Endothelial cell (in vitro differentiated cells): ENCODE data around the gene EPS8L2. TPM values are rescaled to one million over a fixed set of nuclear protein-coding genes. Genes with fewer than 3 reads are reported as not detected.

Experiments used
- DNase-seq: peaks from one replicate; pipeline ENCODE4 v3.0.0; 2021; ENCODE audit warnings: low spot score
- H3K27ac Mint-ChIP-seq: one replicate; pipeline ENCODE4 v1.8.0; 2021; ENCODE audit warnings: mixed read lengths, inconsistent platforms; ENCODE audit not compliant: unreplicated experiment
- H3K27me3 Mint-ChIP-seq: one replicate; pipeline ENCODE4 v1.8.0; 2021; ENCODE audit warnings: mild to moderate bottlenecking, moderate library complexity, mixed read lengths, inconsistent platforms; ENCODE audit not compliant: unreplicated experiment
- H3K36me3 Mint-ChIP-seq: one replicate; pipeline ENCODE4 v1.8.0; 2021; ENCODE audit warnings: mild to moderate bottlenecking, low read depth, mixed read lengths, inconsistent platforms; ENCODE audit not compliant: unreplicated experiment
- H3K4me1 Mint-ChIP-seq: one replicate; pipeline ENCODE4 v1.8.0; 2021; ENCODE audit warnings: mild to moderate bottlenecking, mixed read lengths, inconsistent platforms; ENCODE audit not compliant: unreplicated experiment
- H3K4me3 Mint-ChIP-seq: one replicate; pipeline ENCODE4 v1.8.0; 2021; ENCODE audit warnings: mild to moderate bottlenecking, mixed read lengths, inconsistent platforms; ENCODE audit not compliant: unreplicated experiment
- H3K9me3 Mint-ChIP-seq: one replicate; pipeline ENCODE4 v1.8.0; 2021; ENCODE audit warnings: mixed read lengths, inconsistent platforms; ENCODE audit not compliant: unreplicated experiment
- total RNA-seq: library from RNA; stranded (reverse); fragmentation: NEBNext Ultra II Directional; extraction: Animal tissue kit (Norgen Biotek cat#: 25700); gene quantifications from one replicate; pipeline ENCODE4 v1.2.1, GENCODE V29; 2021; ENCODE audit not compliant: unreplicated experiment
- TF ChIP-seq, protein P1 (sequence below): fragments of 200-600 bp; sonication (generic); IDR thresholded peaks from one replicate; pipeline ENCODE4 v1.5.0; 2021; ENCODE audit warnings: antibody characterized with exemption; ENCODE audit not compliant: unreplicated experiment

EPS8L2 gene
- total RNA-seq, 1 donor from 2014 or later, result 8.0 TPM

DNA sequence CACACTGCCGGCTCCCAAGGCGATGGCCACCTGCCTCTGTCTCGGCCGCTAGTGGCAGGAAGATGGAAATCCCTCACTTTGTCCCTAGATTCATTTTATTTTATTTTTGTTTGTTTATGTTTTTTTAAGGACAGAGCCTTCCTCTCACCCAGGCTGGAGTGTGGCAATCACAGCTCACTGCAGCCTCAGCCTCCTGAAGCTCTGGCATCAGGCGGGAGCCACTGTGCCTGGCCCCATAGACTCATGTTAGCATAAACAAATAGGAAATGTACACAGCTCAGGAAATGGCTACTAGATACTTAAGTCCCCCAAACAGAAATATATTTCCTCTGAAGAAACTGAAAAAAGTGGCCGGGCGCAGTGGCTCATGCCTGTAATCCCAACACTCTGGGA is 6.9 kb upstream of the EPS8L2 start:
- TF ChIP-seq, protein P1, sequence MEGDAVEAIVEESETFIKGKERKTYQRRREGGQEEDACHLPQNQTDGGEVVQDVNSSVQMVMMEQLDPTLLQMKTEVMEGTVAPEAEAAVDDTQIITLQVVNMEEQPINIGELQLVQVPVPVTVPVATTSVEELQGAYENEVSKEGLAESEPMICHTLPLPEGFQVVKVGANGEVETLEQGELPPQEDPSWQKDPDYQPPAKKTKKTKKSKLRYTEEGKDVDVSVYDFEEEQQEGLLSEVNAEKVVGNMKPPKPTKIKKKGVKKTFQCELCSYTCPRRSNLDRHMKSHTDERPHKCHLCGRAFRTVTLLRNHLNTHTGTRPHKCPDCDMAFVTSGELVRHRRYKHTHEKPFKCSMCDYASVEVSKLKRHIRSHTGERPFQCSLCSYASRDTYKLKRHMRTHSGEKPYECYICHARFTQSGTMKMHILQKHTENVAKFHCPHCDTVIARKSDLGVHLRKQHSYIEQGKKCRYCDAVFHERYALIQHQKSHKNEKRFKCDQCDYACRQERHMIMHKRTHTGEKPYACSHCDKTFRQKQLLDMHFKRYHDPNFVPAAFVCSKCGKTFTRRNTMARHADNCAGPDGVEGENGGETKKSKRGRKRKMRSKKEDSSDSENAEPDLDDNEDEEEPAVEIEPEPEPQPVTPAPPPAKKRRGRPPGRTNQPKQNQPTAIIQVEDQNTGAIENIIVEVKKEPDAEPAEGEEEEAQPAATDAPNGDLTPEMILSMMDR, result no peak
- H3K4me3 Mint-ChIP-seq, result no peak overlapping the region

DNA sequence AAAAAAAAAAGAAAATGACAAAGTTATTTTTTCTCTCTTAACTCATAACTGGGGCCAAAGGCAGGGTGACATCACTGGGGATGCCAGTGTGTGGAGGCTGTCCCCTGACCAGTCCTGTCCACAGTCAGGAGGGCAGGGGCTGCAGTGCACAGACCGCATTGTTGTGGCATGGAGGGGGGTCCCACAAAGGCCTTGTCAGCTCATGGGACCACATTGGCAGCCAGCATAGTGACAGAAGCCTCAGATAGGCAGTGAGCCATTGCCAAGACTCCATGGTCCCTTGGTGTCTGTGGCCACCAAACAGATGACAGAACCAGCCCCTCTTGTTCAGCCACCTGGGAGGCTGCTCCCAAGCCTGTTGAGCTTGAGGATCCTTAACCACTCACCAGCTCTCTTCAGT is 6.3 kb upstream of the EPS8L2 start:
- Mint-ChIP-seq H3K27me3 (peaks cover 6% of the 10 kb centered on the region), H3K4me1 (peaks cover 27% of the 10 kb centered on the region), H3K4me3 (no peak overlapping the region), H3K9me3 (no peaks in the 10 kb centered on the region), H3K36me3 (no peaks in the 10 kb centered on the region), H3K27ac (no peak overlapping the region)
- DNase-seq, result no peak
- TF ChIP-seq, protein P1, result no peak

More for the DNA sequence above, 6.9 kb upstream of the EPS8L2 start:
- Mint-ChIP-seq H3K4me1 (peaks cover 27% of the 10 kb centered on the region), H3K36me3 (no peaks in the 10 kb centered on the region), H3K27ac (no peak overlapping the region), H3K27me3 (peaks cover 3% of the 10 kb centered on the region), H3K9me3 (no peaks in the 10 kb centered on the region)
- no peak for DNase-seq

DNA sequence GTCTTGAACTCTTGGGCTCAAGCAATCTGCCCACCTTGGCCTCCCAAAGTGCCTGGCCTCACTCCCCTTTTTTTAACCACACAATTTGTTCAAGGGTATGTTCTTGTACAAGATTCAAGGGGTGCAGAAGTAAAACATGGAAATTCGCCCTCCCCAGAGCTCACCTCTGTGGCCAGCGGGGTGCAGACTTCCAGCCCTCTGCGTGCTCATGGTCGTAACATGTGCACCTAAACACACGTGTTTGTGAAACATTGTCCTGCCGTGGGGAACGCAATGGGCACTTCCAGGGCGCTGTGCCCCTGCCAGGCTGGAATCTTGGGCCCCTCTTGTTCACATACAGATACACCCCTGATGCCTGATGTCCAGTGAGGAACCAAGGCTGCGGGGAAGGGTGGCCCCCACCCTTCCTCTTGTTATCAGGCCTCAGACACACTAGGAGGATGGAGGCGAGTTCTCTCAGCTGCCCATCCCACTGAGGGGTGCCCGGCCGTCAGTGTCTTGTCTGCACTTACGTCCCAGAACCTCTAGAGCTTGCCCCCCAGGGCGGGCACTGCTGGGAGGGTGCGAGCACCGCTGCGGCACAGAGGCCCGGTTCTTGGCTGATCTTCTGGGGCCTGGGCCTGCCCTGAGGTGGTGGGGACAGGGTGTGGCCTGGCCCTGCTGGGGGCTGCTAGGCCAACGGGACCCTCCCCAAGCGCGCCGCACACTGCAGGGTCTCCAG is 4.1 kb upstream of the EPS8L2 start:
- TF ChIP-seq, protein P1, result no peak
- H3K27ac Mint-ChIP-seq, result no peak overlapping the region
- H3K36me3 Mint-ChIP-seq, result no peaks in the 10 kb centered on the region
- H3K27me3 Mint-ChIP-seq, result peaks cover 8% of the 10 kb centered on the region
- no peak overlapping the region for H3K4me3 Mint-ChIP-seq
- H3K9me3 Mint-ChIP-seq, result no peaks in the 10 kb centered on the region
- no peak for DNase-seq
- peaks cover 24% of the 10 kb centered on the region for H3K4me1 Mint-ChIP-seq

DNA sequence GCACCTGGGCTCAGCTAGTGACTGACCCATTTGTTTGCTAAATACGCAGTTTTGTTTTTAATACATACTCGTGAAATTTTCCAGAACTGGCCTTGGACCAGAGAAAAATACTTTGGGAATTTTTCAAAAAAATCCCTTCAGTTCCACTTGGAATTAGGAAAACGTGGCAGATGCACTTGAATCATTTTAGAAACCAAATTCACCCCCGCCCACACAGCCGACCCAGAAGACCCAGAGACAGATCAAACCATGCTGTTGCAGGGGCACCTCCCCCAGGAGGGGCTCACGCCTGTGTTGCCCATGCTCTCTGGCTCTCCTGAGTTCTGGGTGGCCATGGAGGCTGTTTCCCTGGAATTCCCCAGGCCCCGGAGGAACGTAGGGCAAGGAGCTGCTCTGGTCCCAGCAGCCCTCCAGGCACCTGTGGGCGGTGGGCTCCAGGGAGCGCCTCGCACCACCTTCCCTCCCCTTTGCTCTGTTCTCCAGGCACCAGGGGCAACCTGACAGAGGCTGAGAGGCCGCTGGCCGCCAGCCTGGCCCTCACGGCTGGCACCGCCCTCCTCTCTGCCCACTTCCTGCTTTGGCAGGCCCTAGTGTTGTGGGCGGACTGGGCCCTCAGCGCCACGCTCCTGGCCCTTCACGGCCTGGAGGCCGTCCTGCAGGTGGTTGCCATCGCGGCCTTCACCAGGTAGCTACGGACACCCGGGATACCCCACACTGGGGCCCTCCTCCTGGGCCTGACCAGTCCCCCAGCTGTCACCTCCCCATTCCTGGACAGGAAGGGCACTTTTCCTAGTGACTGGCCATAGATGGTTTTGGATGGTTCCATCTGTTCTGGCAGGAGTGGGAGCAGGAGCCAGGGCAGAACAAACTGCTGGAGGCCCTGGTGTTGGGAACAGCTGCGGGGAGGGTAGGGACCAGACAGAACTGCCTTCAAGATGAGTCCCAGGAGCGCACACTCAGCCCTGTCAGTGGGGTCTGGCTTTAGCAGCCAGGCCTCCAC is 3.3 kb upstream of the EPS8L2 start:
- Mint-ChIP-seq H3K4me1 (peaks cover 16% of the 10 kb centered on the region), H3K36me3 (no peaks in the 10 kb centered on the region), H3K4me3 (no peak overlapping the region), H3K9me3 (no peaks in the 10 kb centered on the region), H3K27me3 (peaks cover 10% of the 10 kb centered on the region), H3K27ac (no peak overlapping the region)
- TF ChIP-seq, protein P1, result no peak
- DNase-seq, result no peak
